GM23248 (cell line): Measurements from ENCODE around the gene ATP11C. TPM values are rescaled to one million over a fixed set of nuclear protein-coding genes. Genes with fewer than 3 reads are reported as not detected.
A peak's percentile ranks its signal among the peaks of the same experiment; 100 is the strongest.

Experiments used
- DNase-seq: peaks from one replicate; pipeline ENCODE4 v3.0.0-alpha.2; 2015
- H2AFZ ChIP-seq: fragments of 200-600 bp; sonication (generic); 2 replicates; pipeline ENCODE4 v1.6.1; 2016; ENCODE audit warnings: antibody characterized with exemption
- H3F3A ChIP-seq: fragments of 200-600 bp; sonication (generic); 2 replicates; pipeline ENCODE4 v1.6.1; 2016; ENCODE audit warnings: mild to moderate bottlenecking, antibody characterized with exemption, mixed run types; ENCODE audit not compliant: insufficient read depth
- H3K27ac ChIP-seq: fragments of 200-600 bp; sonication (generic); 2 replicates; pipeline ENCODE4 v1.5.1; 2016; ENCODE audit warnings: mild to moderate bottlenecking
- H3K27me3 ChIP-seq: fragments of 200-600 bp; sonication (generic); replicated peaks from 2 replicates; pipeline ENCODE4 v1.6.1; 2016; ENCODE audit warnings: mild to moderate bottlenecking; ENCODE audit not compliant: insufficient read depth
- H3K36me3 ChIP-seq: fragments of 200-600 bp; sonication (generic); 2 replicates; pipeline ENCODE4 v1.6.1; 2016; ENCODE audit warnings: low read depth, mild to moderate bottlenecking
- H3K4me1 ChIP-seq: fragments of 200-600 bp; sonication (generic); 2 replicates; pipeline ENCODE4 v1.6.1; 2016; ENCODE audit warnings: mild to moderate bottlenecking; ENCODE audit not compliant: insufficient read depth
- H3K4me2 ChIP-seq: fragments of 200-600 bp; sonication (generic); one replicate; pipeline ENCODE4 v1.6.1; 2016; ENCODE audit warnings: mild to moderate bottlenecking; ENCODE audit not compliant: unreplicated experiment
- H3K4me3 ChIP-seq: fragments of 200-600 bp; sonication (generic); 2 replicates; pipeline ENCODE4 v1.5.1; 2016; ENCODE audit warnings: mild to moderate bottlenecking
- H3K79me2 ChIP-seq: fragments of 200-600 bp; sonication (generic); 2 replicates; pipeline ENCODE4 v1.6.1; 2016; ENCODE audit warnings: mild to moderate bottlenecking; ENCODE audit not compliant: insufficient read depth
- H3K9ac ChIP-seq: fragments of 200-600 bp; sonication (generic); 2 replicates; pipeline ENCODE4 v1.6.1; 2016; ENCODE audit warnings: mild to moderate bottlenecking
- H3K9me2 ChIP-seq: fragments of 200-600 bp; sonication (generic); 2 replicates; pipeline ENCODE4 v1.6.1; 2016; ENCODE audit warnings: mixed run types, mild to moderate bottlenecking, moderate library complexity; ENCODE audit not compliant: insufficient read depth
- H3K9me3 ChIP-seq: fragments of 200-600 bp; sonication (generic); one replicate; pipeline ENCODE4 v1.6.1; 2017; ENCODE audit warnings: low read depth
- H4K20me1 ChIP-seq: fragments of 200-600 bp; sonication (generic); 2 replicates; pipeline ENCODE4 v1.6.0; 2016; ENCODE audit not compliant: insufficient read depth
- EZH2 ChIP-seq: fragments of 200-600 bp; sonication (generic); IDR thresholded peaks from 2 replicates; pipeline ENCODE4 v1.6.1; 2018; ENCODE audit warnings: antibody characterized with exemption, mild to moderate bottlenecking; ENCODE audit not compliant: insufficient read depth, poor library complexity, severe bottlenecking
- EZH2phosphoT487 ChIP-seq: fragments of 200-600 bp; sonication (generic); IDR thresholded peaks from 2 replicates; pipeline ENCODE4 v1.6.1; 2018; ENCODE audit warnings: antibody characterized with exemption, moderate library complexity, mild to moderate bottlenecking, low read depth; ENCODE audit not compliant: insufficient read depth
- WGBS, 2 experiments: methylation state at CpG; one replicate each; pipeline ENCODE4 v1.1.6; 2015 to 2017; ENCODE audit warnings: low lambda C conversion rate in 2 of 2, low coverage in 1 of 2; ENCODE audit errors: missing lambda C conversion rate in 2 of 2; 5-methylcytosine and 5-hydroxymethylcytosine counted together
- in situ Hi-C: fragments of 300-500 bp; cut with MboI; formaldehyde crosslinking; loops from 2 replicates; pipeline ENCODE4 v1.15.0; 2020
- polyA plus RNA-seq: library from polyadenylated mRNA; unstranded; fragments of >200 nt; fragmentation: Nextera tagmentation; extraction: Ambion mirVana; gene quantifications from 2 replicates; pipeline ENCODE4 v1.2.1, GENCODE V29; 2016
- total RNA-seq: library from RNA; depleted of rRNA; stranded (reverse); fragments of >200 nt; shearing (Covaris generic); gene quantifications from 2 replicates; pipeline ENCODE4 v1.2.3, GENCODE V29; 2014

The ATP11C gene
- total and polyA plus RNA-seq, 2 experiments from 2014 or later = 8.5 to 26.2 TPM

DNA sequence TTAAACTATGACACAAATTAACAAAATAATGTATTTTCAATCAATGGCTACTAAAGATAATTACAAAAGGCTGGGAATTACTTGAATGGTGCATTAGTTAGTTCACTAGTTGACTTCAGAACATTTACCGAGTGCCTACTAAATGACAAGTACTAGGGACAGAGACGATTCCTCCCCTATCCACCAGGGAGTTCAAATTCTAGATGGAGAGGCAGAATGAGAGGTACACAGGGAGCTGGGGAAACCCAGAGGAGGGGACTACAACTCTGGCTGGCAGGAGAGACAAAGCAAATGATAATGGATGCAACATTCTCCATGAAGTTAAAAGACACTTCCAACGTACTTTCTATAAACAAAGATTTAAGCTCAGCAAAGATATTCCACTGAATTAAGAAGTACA is 181.8 kb downstream of the ATP11C start:
- Histone ChIP-seq H3K4me3 (no peak overlapping the region), H3K4me1 (no peaks in the 10 kb centered on the region), H3K9me3 (no peaks in the 10 kb centered on the region), H2AFZ (no peak overlapping the region), H3K79me2 (no peaks in the 10 kb centered on the region), H3K27me3 (no peaks in the 10 kb centered on the region), H3F3A (no peaks in the 10 kb centered on the region), H3K9ac (no peak overlapping the region), H3K4me2 (no peak overlapping the region), H3K9me2 (no peaks in the 10 kb centered on the region), H3K27ac (no peak overlapping the region), H3K36me3 (no peaks in the 10 kb centered on the region), H4K20me1 (no peaks in the 10 kb centered on the region; the same call in 1 of the 2 replicates)
- no peak for TF ChIP-seq EZH2phosphoT487
- TF ChIP-seq EZH2 = no peak
- 98 to 100% methylated on average over 3 of the region's 3 CpGs for WGBS, 2 experiments
- no peak for DNase-seq
- in situ Hi-C loops = loop anchor here (25.0 kb wide), 1 partner anchor 989 kb away; no protein-coding TSS in a partner anchor

DNA sequence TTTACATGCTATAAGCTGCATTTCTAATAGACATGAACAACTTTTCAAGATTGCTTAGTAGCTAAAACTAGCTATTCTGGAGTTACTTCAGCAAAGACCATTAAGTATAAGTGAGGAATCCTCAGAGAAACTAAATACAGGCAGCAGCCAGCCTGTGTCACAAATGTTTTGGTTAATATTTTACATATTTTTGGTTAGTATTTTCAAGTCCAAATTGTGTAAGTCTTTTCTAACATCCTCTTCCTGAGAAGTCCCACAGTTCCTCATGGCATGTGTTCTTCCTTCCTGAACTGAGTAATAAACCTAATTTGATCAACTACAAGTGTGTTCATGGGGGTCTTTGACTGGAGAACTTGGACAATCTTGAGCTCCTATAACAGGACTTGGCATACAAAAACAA is 182.5 kb downstream of the ATP11C start:
- in situ Hi-C loops = loop anchor here (25.0 kb wide), 1 partner anchor 988 kb away; no protein-coding TSS in a partner anchor

DNA sequence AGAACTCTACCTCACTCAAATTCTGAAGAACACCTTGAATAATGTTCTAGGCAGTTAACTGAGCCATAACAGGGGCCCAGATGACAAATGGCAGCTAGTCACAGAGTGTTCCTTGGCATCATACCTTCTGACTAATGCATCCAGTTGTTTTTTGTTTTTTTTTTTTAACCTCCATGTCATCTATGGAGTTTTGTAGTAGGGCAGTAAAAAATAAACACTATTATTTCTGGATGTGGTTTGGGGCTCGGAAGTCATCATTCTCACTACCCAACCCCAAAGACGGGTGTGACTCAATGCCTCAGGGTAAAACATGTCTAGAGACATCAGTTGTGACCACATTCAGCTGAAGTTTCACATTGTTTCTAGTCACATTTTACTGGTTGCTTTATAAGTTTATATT is 193.7 kb downstream of the ATP11C start:
- TF ChIP-seq EZH2phosphoT487 (no peak), EZH2 (no peak)
- Histone ChIP-seq H3K27me3 (no peaks in the 10 kb centered on the region), H3K9me2 (no peaks in the 10 kb centered on the region), H3K4me1 (peaks cover 16% of the 10 kb centered on the region), H3K36me3 (no peaks in the 10 kb centered on the region; the same call in 1 of the 2 replicates), H3K79me2 (no peaks in the 10 kb centered on the region), H3K4me3 (no peak overlapping the region), H3K4me2 (no peak overlapping the region), H3K9ac (no peak overlapping the region), H2AFZ (no peak overlapping the region), H3F3A (peaks cover 14% of the 10 kb centered on the region; the same call in 1 of the 2 replicates), H3K27ac (no peak overlapping the region), H3K9me3 (no peaks in the 10 kb centered on the region), H4K20me1 (no peaks in the 10 kb centered on the region)
- 0 to 6% methylated on average over 2 of the region's 2 CpGs for WGBS, 2 experiments
- in situ Hi-C loops = no loop called here
- peak; percentile 62 for DNase-seq

More for the DNA sequence above, 182.5 kb downstream of the ATP11C start:
- no peaks in the 10 kb centered on the region for H3K27me3 ChIP-seq
- H3F3A ChIP-seq = no peaks in the 10 kb centered on the region
- H3K36me3 ChIP-seq = no peaks in the 10 kb centered on the region
- no peak overlapping the region for H3K9ac ChIP-seq
- DNase-seq = peak; percentile 4
- H2AFZ ChIP-seq = no peak overlapping the region
- H3K9me2 ChIP-seq = no peaks in the 10 kb centered on the region
- no peak overlapping the region for H3K4me2 ChIP-seq
- no peaks in the 10 kb centered on the region for H3K79me2 ChIP-seq
- H3K27ac ChIP-seq = no peak overlapping the region
- H3K4me1 ChIP-seq = no peaks in the 10 kb centered on the region
- H3K4me3 ChIP-seq = no peak overlapping the region
- no peaks in the 10 kb centered on the region for H3K9me3 ChIP-seq
- no peak for TF ChIP-seq EZH2phosphoT487
- no peak for TF ChIP-seq EZH2
- no peaks in the 10 kb centered on the region; the same call in 1 of the 2 replicates for H4K20me1 ChIP-seq

DNA sequence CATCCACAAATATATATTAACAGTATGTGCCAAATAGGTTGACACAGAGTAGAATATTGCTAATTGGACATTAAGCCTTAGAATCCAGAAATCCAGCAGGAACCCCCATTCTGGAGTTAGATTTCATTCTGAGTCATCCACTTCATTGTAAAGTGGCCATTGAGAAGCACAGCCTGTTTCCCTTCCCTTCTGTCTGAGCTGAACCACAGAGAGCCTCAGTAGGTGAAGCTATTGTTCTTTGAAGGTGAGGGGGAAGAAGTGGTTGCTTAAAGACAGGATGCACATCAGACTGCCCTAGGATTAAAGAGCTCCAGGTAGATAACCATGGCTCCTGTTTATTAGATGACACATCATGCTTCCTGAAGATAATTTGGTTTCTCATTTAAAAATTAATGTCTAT is 194.3 kb downstream of the ATP11C start:
- H3K36me3 ChIP-seq = no peaks in the 10 kb centered on the region; the same call in 1 of the 2 replicates
- in situ Hi-C loops = no loop called here
- H3K27me3 ChIP-seq = no peaks in the 10 kb centered on the region
- no peaks in the 10 kb centered on the region for H3K79me2 ChIP-seq
- H3K9me2 ChIP-seq = no peaks in the 10 kb centered on the region
- peaks cover 16% of the 10 kb centered on the region for H3K4me1 ChIP-seq
- H4K20me1 ChIP-seq = no peaks in the 10 kb centered on the region
- H3K4me2 ChIP-seq = no peak overlapping the region
- H2AFZ ChIP-seq = no peak overlapping the region
- peaks cover 14% of the 10 kb centered on the region; the same call in 1 of the 2 replicates for H3F3A ChIP-seq
- TF ChIP-seq EZH2phosphoT487 (no peak), EZH2 (no peak)
- H3K9ac ChIP-seq = no peak overlapping the region
- H3K9me3 ChIP-seq = no peaks in the 10 kb centered on the region
- H3K4me3 ChIP-seq = no peak overlapping the region
- DNase-seq = peak; percentile 18
- H3K27ac ChIP-seq = no peak overlapping the region

- peaks cover 14% of the 10 kb centered on the region; the same call in 1 of the 2 replicates for H3F3A ChIP-seq
- 100% methylated on average over 1 of the region's 1 CpG for WGBS, 2 experiments
- peaks cover 16% of the 10 kb centered on the region for H3K4me1 ChIP-seq
- no peaks in the 10 kb centered on the region for H3K27me3 ChIP-seq
- no peaks in the 10 kb centered on the region for H3K79me2 ChIP-seq
- no peak overlapping the region for H3K9ac ChIP-seq
- H3K27ac ChIP-seq = no peak overlapping the region
- DNase-seq = no peak
- H3K9me3 ChIP-seq = no peaks in the 10 kb centered on the region
- H3K36me3 ChIP-seq = no peaks in the 10 kb centered on the region; the same call in 1 of the 2 replicates
- no peak overlapping the region for H3K4me2 ChIP-seq
- in situ Hi-C loops = no loop called here
- TF ChIP-seq EZH2 (no peak), EZH2phosphoT487 (no peak)
- no peak overlapping the region for H3K4me3 ChIP-seq
- no peaks in the 10 kb centered on the region for H4K20me1 ChIP-seq
- H2AFZ ChIP-seq = no peak overlapping the region
- H3K9me2 ChIP-seq = no peaks in the 10 kb centered on the region
These were observed 196.7 kb downstream of the ATP11C start for GRCh38 chrX:139736151-139736550.
